Left lung (tissue), 10 donors: ENCODE measurements around the gene LLGL2. TPM values are rescaled to one million over a fixed set of nuclear protein-coding genes. Genes with fewer than 3 reads are reported as not detected.

Source experiments
- ATAC-seq: fragments of 200-7000 bp; cut with Tn5 transposase; one replicate; pipeline ENCODE4 v1.9.1; 2020; ENCODE audit warnings: moderate library complexity
- DNase-seq, 4 donors: peaks; one replicate each; pipeline ENCODE4 v3.0.0-alpha.2; 2013 to 2020
- H3K27ac ChIP-seq, 2 donors: fragments of 200-600 bp; sonication (generic) in 1 of 2; one replicate each; pipeline versions ENCODE4 v1.5.0 to v1.8.0; 2020 to 2021
- H3K27me3 ChIP-seq, 2 donors: fragments of 200-600 bp; sonication (generic) in 1 of 2; one replicate each; pipeline versions ENCODE4 v1.5.0 to v1.8.0; 2020 to 2021
- H3K36me3 ChIP-seq, 2 donors: fragments of 200-600 bp; sonication (generic) in 1 of 2; one replicate each; pipeline versions ENCODE4 v1.5.0 to v1.8.0; 2020 to 2021
- H3K4me1 ChIP-seq, 2 donors: fragments of 200-600 bp; one replicate each; pipeline ENCODE4 v1.8.0; 2021
- H3K4me3 ChIP-seq, 2 donors: fragments of 200-600 bp; sonication (generic) in 1 of 2; one replicate each; pipeline versions ENCODE4 v1.5.0 to v1.8.0; 2020 to 2021; ENCODE audit warnings: mild to moderate bottlenecking in 1 of 2
- H3K9me3 ChIP-seq, 2 donors: fragments of 200-600 bp; sonication (generic) in 1 of 2; one replicate each; pipeline versions ENCODE4 v1.5.0 to v1.8.0; 2020 to 2021
- CTCF ChIP-seq, 2 donors: fragments of 200-600 bp; sonication (generic) in 1 of 2; IDR thresholded peaks; one replicate each; pipeline versions ENCODE4 v1.5.0 to v1.8.0; 2021; ENCODE audit warnings: antibody characterized with exemption in 2 of 2
- intact Hi-C, 2 donors: fragments of 100-400 bp; cut with DNase I; formaldehyde crosslinking; loops; one replicate each; pipeline versions ENCODE4 v1.11.2 to v1.14.2; 2022
- polyA plus RNA-seq, 6 donors: library from polyadenylated mRNA; unstranded; fragments of 120-200 nt; gene quantifications; one replicate each; pipeline ENCODE4 v1.2.1, GENCODE V29; 2013; ENCODE audit not compliant: insufficient read length in 6 of 6
- total RNA-seq, 2 donors: library from RNA; stranded (reverse); fragmentation: NEBNext Ultra II Directional; extraction: Animal tissue kit (Norgen Biotek cat#: 25700); gene quantifications; one replicate each; pipeline ENCODE4 v1.2.1, GENCODE V29; 2021
- donor health status: DM: no; HTN: yes; CAD: no.
- donor health status: DM: no; HTN: no; CAD: no.

Gene LLGL2
- total and polyA plus RNA-seq, 8 donors = 38.0 to 173 (median 53.1) TPM

GRCh38 chr17:75557852-75558665, 32.6 kb downstream of the LLGL2 start:
- no peak overlapping the region for H3K27ac ChIP-seq
- intact Hi-C loops = no loop called here
- ATAC-seq (no peak), DNase-seq (peak in 1 of 4 donors; percentile 67)
- H3K9me3 ChIP-seq = no peaks in the 10 kb centered on the region
- H3K4me3 ChIP-seq = no peak overlapping the region
- no peaks in the 10 kb centered on the region for H3K27me3 ChIP-seq
- H3K4me1 ChIP-seq = peaks cover 4 to 7% of the 10 kb centered on the region in 2 donors
- no peak for TF ChIP-seq CTCF (IDR thresholded peaks at IDR 0.05)
- H3K36me3 ChIP-seq = peaks cover 0 to 36% of the 10 kb centered on the region in 2 donors

- ATAC-seq = no peak
- peak in 1 of 4 donors; percentile 55 for DNase-seq
- intact Hi-C loops = no loop called here
- no peak overlapping the region for H3K4me3 ChIP-seq
- H3K27me3 ChIP-seq = no peaks in the 10 kb centered on the region
- TF ChIP-seq CTCF (IDR thresholded peaks at IDR 0.05) = no peak
- H3K9me3 ChIP-seq = no peaks in the 10 kb centered on the region
- H3K36me3 ChIP-seq = peaks cover 0 to 44% of the 10 kb centered on the region in 2 donors
- no peak overlapping the region for H3K27ac ChIP-seq
- peaks cover 4 to 7% of the 10 kb centered on the region in 2 donors for H3K4me1 ChIP-seq
These were observed 33.4 kb downstream of the LLGL2 start for GRCh38 chr17:75558666-75559530.

GRCh38 chr17:75559958-75560533, 34.5 kb downstream of the LLGL2 start:
- H3K27me3 ChIP-seq = no peaks in the 10 kb centered on the region
- DNase-seq (peak in 1 of 4 donors; percentile 57), ATAC-seq (no peak)
- intact Hi-C loops = no loop called here
- peaks cover 0 to 56% of the 10 kb centered on the region in 2 donors for H3K36me3 ChIP-seq
- no peaks in the 10 kb centered on the region for H3K9me3 ChIP-seq
- H3K4me3 ChIP-seq = no peak overlapping the region
- H3K4me1 ChIP-seq = peaks cover 4 to 7% of the 10 kb centered on the region in 2 donors
- no peak for TF ChIP-seq CTCF (IDR thresholded peaks at IDR 0.05)
- H3K27ac ChIP-seq = no peak overlapping the region

- H3K27me3 ChIP-seq = no peaks in the 10 kb centered on the region
- H3K4me1 ChIP-seq = peaks cover 4% of the 10 kb centered on the region in 2 donors
- peaks cover 0 to 71% of the 10 kb centered on the region in 2 donors for H3K36me3 ChIP-seq
- DNase-seq = peak in 1 of 4 donors; percentile 50
- ATAC-seq = no peak
- no peak overlapping the region for H3K27ac ChIP-seq
- TF ChIP-seq CTCF (IDR thresholded peaks at IDR 0.05) = no peak
- intact Hi-C loops = no loop called here
- H3K4me3 ChIP-seq = no peak overlapping the region
- H3K9me3 ChIP-seq = no peaks in the 10 kb centered on the region
These were observed 36.6 kb downstream of the LLGL2 start for GRCh38 chr17:75561927-75562603.
